K562 (cell line): ENCODE measurements around the gene TAF1B. TPM values are rescaled to one million over a fixed set of nuclear protein-coding genes. Genes with fewer than 3 reads are reported as not detected.
A peak's percentile ranks its signal among the peaks of the same experiment; 100 is the strongest.

Experiments
- ARID1B ChIP-seq: fragments of 450-650 bp; IDR thresholded peaks from 2 replicates; pipeline ENCODE4 v1.6.1; 2016; ENCODE audit warnings: antibody characterized with exemption, mild to moderate bottlenecking, inconsistent platforms
- ATF1 ChIP-seq, 2 experiments: fragments of 450-650 bp in 1 of 2; IDR thresholded peaks; 2 replicates each; pipeline ENCODE4 v1.6.1; 2016; ENCODE audit warnings: missing compliant biosample characterization in 1 of 2, missing genetic modification characterization in 1 of 2
- ATF3 ChIP-seq, 2 experiments: fragments of 450-650 bp in 1 of 2; sonication (generic) in 1 of 2; formaldehyde crosslinking in 1 of 2; IDR thresholded peaks in 1 of 2; conservative IDR thresholded peaks in 1 of 2; 2 replicates each; pipeline versions ENCODE4 v1.6.1 to v1.8.1; 2016 to 2023; ENCODE audit warnings: mild to moderate bottlenecking in 2 of 2, moderate library complexity in 2 of 2, inconsistent platforms in 1 of 2, missing genetic modification reagents in 1 of 2
- BCOR ChIP-seq: fragments of 450-650 bp; IDR thresholded peaks from 2 replicates; pipeline ENCODE4 v1.6.1; 2016
- BHLHE40 ChIP-seq: IDR thresholded peaks from 2 replicates; pipeline ENCODE4 v1.6.1; 2011; ENCODE audit warnings: low read length, improper control_type of control experiment
- BRD4 ChIP-seq: fragments of 200-600 bp; sonication (generic); IDR thresholded peaks from 2 replicates; pipeline ENCODE4 v1.6.1; 2017; ENCODE audit warnings: inconsistent platforms
- CREM ChIP-seq: IDR thresholded peaks from 2 replicates; pipeline ENCODE4 v1.6.1; 2014; ENCODE audit warnings: antibody characterized with exemption, low read depth
- DDX20 ChIP-seq: fragments of 450-650 bp; IDR thresholded peaks from 2 replicates; pipeline ENCODE4 v1.6.1; 2016; ENCODE audit warnings: missing genetic modification characterization, low read depth, mild to moderate bottlenecking, missing compliant biosample characterization, moderate library complexity
- DPF2 ChIP-seq: fragments of 450-650 bp; IDR thresholded peaks from 2 replicates; pipeline ENCODE4 v1.6.1; 2016
- E2F3 ChIP-seq: fragments of 250-450 bp; sonication (Bioruptor Pico); IDR thresholded peaks from 2 replicates; pipeline ENCODE4 v1.4.0; 2020; ENCODE audit warnings: mild to moderate bottlenecking
- EWSR1 ChIP-seq: fragments of 450-650 bp; IDR thresholded peaks from 2 replicates; pipeline ENCODE4 v1.6.1; 2018; ENCODE audit warnings: borderline replicate concordance, mild to moderate bottlenecking, low read depth, moderate library complexity; ENCODE audit not compliant: partially characterized antibody
- GMEB1 ChIP-seq: fragments of 250-450 bp; sonication (Bioruptor Pico); IDR thresholded peaks from 2 replicates; pipeline ENCODE4 v1.4.0; 2020; ENCODE audit warnings: mild to moderate bottlenecking
- HMG20A ChIP-seq: fragments of 450-650 bp; formaldehyde crosslinking; conservative IDR thresholded peaks from 2 replicates; pipeline ENCODE4 v1.4.0; 2020; ENCODE audit warnings: mild to moderate bottlenecking, mixed read lengths
- NFRKB ChIP-seq: fragments of 450-650 bp; IDR thresholded peaks from 2 replicates; pipeline ENCODE4 v1.6.1; 2016; ENCODE audit warnings: low read depth
- NUFIP1 ChIP-seq: fragments of 450-650 bp; IDR thresholded peaks from 2 replicates; pipeline ENCODE4 v1.6.1; 2018; ENCODE audit not compliant: partially characterized antibody
- PPARD ChIP-seq: fragments of 250-450 bp; sonication (Bioruptor Pico); IDR thresholded peaks from 2 replicates; pipeline ENCODE4 v1.8.0; 2022; ENCODE audit warnings: inconsistent platforms, mild to moderate bottlenecking, moderate library complexity
- PTTG1 ChIP-seq: fragments of 450-650 bp; IDR thresholded peaks from 2 replicates; pipeline ENCODE4 v1.6.1; 2016; ENCODE audit warnings: low read depth, mild to moderate bottlenecking, missing genetic modification characterization, missing compliant biosample characterization
- RBM15 ChIP-seq: fragments of 200-400 bp; formaldehyde crosslinking; IDR thresholded peaks from 2 replicates; pipeline ENCODE4 v1.6.1; 2018; ENCODE audit warnings: mild to moderate bottlenecking, low read length, moderate library complexity; ENCODE audit not compliant: insufficient read depth
- RBM25 ChIP-seq: fragments of 200-400 bp; formaldehyde crosslinking; IDR thresholded peaks from 2 replicates; pipeline ENCODE4 v1.6.1; 2018; ENCODE audit warnings: low read length, low read depth, moderate library complexity; ENCODE audit not compliant: severe bottlenecking
- SMARCA4 ChIP-seq: fragments of 450-650 bp; IDR thresholded peaks from 2 replicates; pipeline ENCODE4 v1.6.1; 2016
- SUPT5H ChIP-seq: fragments of 450-650 bp; IDR thresholded peaks from 2 replicates; pipeline ENCODE4 v1.6.1; 2016
- TAF1 ChIP-seq: IDR thresholded peaks from 2 replicates; pipeline ENCODE4 v1.6.1; 2011; ENCODE audit warnings: mild to moderate bottlenecking, low read length, moderate library complexity; ENCODE audit not compliant: insufficient read depth, control insufficient read depth, severe bottlenecking; ENCODE audit errors: extremely low read depth
- ZFX ChIP-seq: sonication (generic); formaldehyde crosslinking; IDR thresholded peaks from 2 replicates; pipeline ENCODE4 v1.8.0; 2022; ENCODE audit warnings: mild to moderate bottlenecking, missing genetic modification reagents, moderate library complexity
- ZNF561 ChIP-seq: fragments of 450-650 bp; formaldehyde crosslinking; conservative IDR thresholded peaks from 2 replicates; pipeline ENCODE4 v1.4.0; 2020; ENCODE audit warnings: mild to moderate bottlenecking, moderate library complexity
- polyA plus RNA-seq, 8 experiments: library from polyadenylated mRNA; depleted of rRNA in 4 of 8; stranded (reverse) in 5 of 8; unstranded in 3 of 8; fragments of >200 nt; fragmentation: Nextera tagmentation in 2 of 8; fragmentation: Illumina TruSeq in 1 of 8; extraction: Ambion mirVana in 2 of 8; extraction: Trizol in 1 of 8; gene quantifications; 2 replicates each; pipeline versions ENCODE4 v1.2.1 to v1.2.3, GENCODE V29; 2011 to 2014; ENCODE audit warnings: inconsistent platforms in 1 of 8, missing spikeins in 1 of 8
- total RNA-seq, 7 experiments: library from RNA; depleted of rRNA in 6 of 7; stranded (reverse); fragments of >200 nt in 6 of 7; fragmentation: Illumina TruSeq in 2 of 7; extraction: Trizol in 2 of 7; gene quantifications; 2 replicates each; pipeline versions ENCODE4 v1.2.1 to v1.2.3, GENCODE V29; 2011 to 2021; ENCODE audit warnings: low replicate concordance in 1 of 7

TAF1B gene
- total and polyA plus RNA-seq, 9 of the 15 experiments (the other 6 are each of a cell fraction or from before 2014, with no cell fraction given), result 8.8 to 25.1 (median 17.3) TPM

DNA sequence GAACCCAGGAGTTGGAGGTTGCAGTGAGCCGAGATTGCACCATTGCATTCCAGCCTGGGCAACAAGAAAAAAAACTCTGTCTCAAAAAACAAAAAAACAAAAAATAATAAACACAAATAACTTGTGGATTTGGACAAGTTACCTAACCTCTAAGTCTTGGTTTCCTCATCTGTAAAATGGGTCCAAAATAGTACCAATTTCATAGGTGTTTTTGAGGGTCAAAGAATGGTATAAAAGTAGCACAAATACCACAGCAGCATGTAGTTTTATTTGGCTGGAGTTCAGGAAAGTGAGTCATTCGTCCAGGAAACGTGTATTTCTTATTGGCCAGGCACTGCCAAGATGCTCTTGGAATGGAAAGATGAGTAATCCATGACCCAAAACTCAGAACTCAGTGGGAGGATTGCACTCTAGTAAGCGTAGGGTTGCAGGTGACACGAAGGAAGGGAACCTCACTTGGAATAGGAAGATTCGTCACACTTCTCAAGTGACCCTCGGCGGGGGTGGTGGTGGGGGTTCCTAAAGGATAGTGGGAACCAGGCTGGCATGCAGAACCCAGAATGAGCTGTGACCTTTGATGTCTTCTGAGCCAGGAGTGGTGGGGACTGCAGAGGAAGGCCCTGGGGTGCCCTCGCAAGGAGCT, 132.7 kb downstream of the TAF1B start (continued):
- TF ChIP-seq ZNF561 (CRISPR knock-in tag) (no peak), ATF3 (IDR thresholded peaks at IDR 0.05) (peak; percentile 93), ATF3 (CRISPR knock-in tag; conservative IDR thresholded peaks at IDR 0.05) (no peak), BRD4 (no peak), DDX20 (no peak), NUFIP1 (no peak), TAF1 (no peak), ATF1 (CRISPR knock-in tag; IDR thresholded peaks at IDR 0.05) (no peak), ATF1 (tag; IDR thresholded peaks at IDR 0.05) (no peak), GMEB1 (no peak), PTTG1 (tag) (no peak), NFRKB (no peak), DPF2 (0 out of 2 replicates have a peak, but pooled peaks have one; percentile 39), RBM15 (no peak), PPARD (no peak), EWSR1 (no peak), SMARCA4 (peak; percentile 46; the same call in 1 of the 2 replicates), BHLHE40 (peak; percentile 28; the same call in 1 of the 2 replicates), CREM (0 out of 2 replicates have a peak, but pooled peaks have one; percentile 14), RBM25 (peak; percentile 84), ZFX (CRISPR knock-in tag) (no peak), HMG20A (CRISPR knock-in tag) (no peak), E2F3 (no peak), SUPT5H (no peak), ARID1B (peak; percentile 39; the same call in 1 of the 2 replicates), BCOR (peak; percentile 62)
